ENCODE results near the gene FAM3B.

Gene FAM3B

DNA sequence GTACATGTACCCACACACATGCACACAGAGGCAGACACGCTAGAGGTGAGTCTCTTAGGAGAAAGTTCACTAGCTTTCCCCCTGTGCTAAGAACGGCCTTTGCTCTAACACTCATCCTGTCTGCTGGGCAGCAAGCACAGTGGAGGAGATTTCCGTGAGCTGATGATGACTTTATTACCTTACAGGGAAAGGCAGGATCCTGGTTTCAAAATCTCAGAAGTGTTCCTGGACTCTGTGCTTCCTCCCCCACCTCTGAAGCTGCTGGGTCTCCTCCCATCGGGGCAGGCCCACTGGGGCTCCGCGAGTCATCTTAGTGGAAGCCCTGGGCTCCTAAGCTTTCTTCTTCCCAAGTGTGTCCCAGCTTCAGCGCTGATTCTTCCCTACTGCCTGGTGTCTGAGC, 2.7 kb downstream of the FAM3B start:
- no peak for DNase-seq

DNA sequence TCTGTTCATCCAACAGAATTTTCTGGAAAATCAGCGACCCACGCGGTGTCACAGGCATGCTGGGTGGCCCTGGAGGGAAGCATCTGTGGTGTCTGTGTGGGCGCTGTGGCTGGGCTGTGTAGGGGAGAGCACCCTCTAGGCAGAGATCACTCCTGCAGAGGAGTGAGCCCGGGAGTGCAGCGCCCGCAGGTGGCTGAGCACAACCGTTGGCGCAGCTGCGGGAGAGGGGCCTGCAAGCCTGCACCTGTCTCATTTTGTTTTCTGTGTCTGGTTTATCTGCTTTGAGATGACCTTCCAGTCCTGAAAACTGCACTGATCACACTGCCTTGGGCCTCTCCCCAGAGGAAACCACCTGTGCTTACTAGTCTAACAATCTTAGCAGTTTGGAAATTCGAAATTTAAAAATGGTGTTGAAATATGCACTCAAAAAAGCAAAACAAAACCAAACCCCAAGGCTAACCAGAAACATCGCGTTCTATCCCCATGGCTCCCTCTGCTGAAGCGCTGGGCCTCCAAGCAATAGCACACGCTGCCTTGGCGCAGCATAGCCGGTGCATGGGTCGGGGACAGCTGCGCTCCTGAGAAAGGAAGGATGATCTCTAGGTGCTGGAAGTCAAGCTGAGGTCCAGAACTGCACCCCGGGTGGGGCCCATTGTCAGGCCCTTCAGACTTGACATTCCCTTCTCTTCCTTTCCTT, 4.8 kb downstream of the FAM3B start:
- no peak for DNase-seq

DNA sequence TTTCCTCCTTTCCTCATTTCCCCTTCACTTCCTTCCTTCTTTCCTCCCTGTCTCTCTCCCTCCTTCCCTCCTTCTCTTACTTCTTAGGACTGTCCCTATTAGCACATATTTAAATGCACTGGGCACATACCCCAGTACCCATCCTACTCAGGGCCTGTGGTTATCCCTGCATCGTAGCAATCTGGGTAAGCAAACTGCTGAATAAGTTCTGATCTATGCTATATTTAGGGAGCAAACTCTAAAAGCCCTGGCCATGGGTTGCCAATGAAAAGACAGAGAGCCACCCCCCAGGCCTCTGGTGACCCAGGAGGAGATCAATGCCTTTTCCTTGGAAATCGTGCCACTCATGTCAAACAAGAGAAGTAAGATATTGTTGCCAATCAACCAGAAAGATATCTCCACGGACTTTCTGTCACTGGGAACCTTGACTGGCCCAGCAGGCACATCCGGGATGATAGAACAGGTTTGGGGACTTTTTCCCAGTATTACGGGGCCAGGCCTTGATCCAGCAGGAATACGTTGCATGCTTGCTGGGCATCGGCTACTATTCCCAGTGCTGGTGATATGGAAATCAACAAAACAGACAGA, 5.4 kb downstream of the FAM3B start:
- no peak for DNase-seq

DNA sequence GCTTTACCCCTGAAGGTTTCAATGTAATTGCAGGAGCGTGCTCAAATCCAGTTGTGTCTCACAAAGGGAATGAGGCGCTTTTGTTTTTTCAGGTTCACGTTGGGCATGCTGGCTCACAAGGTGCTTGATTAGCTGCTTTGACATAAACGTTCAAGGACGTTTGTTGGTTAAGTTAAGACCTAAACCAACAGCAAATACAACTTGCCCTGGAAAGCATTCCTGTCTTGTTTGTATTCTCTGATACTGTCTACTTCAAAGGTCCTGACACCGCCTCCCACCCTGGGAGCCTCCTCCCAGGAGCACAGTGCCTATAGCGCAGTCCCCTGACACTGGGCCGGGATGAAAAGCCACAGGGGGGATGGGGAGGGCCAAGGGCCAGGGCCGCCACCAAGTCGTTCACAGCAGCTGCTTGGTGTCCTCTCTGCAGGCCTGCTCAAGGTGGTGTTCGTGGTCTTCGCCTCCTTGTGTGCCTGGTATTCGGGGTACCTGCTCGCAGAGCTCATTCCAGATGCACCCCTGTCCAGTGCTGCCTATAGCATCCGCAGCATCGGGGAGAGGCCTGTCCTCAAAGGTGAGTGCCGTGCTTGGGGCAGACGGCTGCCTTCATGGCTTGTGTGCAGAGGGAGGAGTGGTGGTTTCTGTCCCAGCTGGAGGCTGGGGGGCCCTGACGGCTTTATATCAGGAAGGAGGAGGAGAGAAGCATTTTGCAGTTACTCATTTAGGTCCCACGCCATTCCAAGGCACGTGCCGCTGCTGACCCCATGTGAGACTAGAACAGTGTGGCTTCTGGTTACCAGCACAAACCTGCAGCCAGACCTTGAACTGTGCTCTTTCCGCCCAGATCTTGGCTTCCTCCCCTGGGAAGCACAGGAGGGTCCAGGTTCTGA, 6.1 kb downstream of the FAM3B start:
- no peak for DNase-seq

DNA sequence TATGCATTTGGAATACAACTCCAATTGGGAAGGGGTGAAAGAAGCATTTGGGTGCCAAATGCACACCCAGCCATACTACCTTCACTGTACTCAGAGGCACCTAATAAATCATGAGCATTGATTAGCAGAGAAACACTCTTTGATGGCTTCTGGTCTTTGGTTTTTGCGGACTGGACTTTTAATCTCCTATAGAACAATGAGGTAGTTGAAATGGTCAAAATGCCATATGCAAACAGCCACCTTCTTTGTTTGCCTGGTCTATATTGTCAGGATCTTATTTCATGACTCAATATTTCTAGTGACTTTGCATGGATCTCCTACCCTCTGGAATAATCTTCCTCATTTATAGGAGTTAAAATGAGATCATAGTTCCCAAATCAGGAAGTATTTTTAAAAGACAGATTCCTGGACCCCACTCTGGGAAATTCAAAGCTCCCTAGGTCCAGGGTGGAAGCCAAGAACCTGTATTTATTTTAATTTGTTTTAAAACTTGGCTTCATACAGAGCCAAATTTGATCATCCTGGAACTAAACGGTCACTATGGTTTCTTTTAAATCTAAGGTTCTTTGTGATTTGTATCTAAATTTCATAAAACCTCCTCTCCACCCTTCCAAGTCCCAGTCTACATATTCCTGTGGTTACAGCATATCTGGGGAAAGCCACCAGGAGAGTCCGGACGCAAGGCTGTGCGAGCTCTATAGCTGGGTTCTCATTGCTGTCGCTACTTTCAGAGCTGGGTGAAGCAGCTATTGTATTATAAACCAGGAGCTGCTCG, 8.7 kb downstream of the FAM3B start:
- no peak for DNase-seq

DNA sequence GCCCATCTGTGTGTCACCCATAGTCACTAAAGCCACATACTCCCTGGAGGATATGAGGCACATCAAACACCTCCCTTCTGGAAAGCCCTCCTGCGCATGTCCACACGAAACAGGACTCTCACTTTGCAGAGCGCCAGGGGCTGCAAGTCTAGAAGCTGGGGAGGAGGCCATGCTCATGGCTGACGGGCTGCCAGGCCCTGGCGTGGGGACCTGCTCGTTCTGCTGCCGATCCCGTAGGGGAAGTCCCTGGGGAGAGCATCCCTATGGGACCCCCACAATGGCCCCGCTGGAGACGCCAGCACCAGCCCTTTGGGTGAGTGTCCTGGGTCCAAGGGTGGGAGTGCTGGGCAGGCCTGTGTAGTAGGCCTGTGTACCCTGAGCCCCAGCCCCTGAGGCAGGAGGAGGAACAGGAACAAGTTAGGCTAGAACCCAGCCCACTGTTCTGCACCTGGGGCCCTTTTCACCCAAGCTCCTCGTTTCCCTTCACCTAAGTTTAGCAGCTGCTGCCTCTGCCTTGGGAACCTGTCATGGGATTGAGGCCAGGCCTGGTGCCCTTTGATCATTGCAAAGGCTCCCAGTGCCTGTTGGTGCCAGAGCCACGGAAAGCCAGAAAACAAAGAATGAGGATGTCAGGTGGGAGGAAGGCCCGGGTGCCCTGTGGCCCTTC, 9.9 kb downstream of the FAM3B start:
- DNase-seq: no peak

DNA sequence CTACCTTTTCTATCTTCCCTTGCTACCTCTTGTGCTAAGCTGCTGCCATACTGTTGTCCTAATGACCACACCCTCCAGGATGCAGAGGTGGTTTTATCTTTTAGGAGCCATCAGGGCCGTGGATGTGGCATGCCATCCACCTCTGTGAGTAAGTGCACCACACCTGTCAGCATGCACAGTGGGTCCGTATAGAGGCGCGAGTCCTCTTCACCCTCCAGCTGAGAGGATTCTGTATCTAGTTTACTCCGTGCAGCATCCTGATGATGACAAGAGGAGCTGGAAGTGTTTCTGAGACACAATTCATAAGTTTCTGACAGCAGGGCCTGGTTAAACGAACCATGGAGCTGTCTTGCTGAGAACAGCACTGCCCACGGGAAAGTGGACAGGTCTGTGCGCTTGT, 11.2 kb downstream of the FAM3B start:
- no peak for DNase-seq

DNA sequence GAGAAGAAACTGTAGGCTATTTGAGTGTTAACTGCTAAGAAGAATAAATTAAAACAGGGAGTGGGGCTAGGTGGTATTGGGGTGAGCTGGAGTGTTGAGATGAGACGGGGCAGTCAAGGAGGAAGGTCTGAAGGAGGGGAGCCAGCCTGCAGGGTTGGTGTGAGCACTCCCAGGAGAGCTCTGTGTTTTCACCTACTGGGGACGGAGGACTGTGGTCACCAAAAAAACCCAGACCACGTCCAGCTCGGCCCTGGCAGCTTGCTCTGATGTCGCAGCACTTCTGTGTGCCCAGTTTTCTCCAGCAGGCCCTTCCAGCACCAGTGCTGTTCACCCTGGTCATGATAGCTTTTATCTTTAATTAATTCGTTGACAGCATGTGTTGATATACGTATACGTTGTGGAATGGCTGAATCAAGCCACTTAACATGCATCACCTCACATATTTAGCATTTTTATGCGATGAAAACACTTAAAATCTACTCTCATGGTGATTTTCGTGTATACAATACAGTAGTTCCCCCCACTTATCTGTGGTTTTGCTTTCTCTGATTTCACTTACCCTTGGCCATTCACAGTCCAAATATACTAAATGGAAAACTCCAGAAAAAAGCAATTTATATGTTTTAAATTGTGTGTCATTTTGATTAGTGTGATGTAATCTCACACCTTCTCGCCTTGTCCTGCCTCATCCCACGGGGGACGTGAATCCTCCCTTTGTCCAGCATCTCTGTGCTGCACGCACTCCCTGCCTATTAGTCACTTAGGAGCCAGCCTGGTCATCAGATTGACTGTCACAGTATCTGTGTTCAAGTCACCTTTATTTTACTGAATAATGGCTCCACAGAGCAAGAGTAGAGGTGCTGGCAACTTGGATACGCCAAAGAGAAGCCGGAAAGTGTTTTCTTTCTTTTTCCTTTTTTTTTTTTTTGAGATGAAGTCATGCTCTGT, 12.3 kb downstream of the FAM3B start:
- no peak for DNase-seq

DNA sequence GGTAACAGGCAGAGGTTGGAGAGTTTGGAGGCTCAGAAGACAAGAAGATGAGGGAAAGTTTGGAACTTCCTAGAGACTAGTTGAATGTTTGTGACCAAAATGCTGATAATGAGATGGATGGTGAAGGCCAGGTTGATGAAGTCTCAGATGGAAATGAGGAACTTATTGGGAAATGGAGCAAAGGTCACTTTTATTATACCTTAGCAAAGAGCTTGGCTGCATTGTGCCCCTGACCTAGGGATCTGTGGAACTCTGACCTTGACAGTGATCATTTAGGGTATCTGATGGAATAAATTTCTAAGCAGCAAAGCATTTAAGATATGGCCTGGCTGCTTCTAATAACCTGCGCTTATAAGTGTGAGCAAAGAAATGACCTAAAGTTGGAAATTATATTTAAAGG, 17.2 kb downstream of the FAM3B start:
- DNase-seq: no peak

DNA sequence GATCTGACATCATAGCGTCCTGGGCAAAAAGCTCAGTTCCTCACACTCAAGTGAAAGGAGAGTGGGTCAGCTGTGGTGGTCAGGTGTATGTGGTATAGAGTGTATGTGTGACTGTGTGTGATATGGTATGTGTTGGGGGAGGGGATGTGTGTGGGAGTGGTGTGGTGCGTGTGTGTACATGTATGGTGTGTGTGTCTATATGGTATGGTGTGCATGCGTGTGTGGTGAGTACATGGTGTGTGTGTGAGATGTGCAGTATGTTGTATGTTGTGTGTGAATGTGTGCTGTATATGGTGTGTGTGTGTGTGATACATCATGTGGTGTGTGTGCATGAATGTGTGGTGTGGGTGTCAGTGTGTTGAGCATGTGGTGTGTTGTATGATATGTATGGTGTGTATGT, 20.9 kb downstream of the FAM3B start:
- no peak for DNase-seq

DNA sequence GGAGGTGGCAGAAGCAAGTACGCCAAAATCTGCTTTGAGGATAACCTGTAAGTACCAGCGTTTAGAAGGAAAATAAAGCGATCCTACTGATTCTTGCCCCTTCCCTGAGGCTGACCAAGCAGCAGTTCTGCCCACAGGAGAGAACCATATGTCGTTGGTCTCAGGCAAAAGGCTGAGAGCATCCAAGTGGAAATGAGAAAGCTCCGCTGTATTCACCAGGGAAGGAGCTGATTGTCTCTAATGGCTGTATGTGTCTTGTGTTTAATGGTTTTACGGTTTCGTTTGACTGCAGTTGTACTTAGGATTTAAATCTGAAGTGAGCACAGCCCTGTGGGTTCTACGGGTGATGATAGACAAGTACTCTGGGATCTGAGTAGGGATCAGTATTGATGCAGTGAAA, 21.9 kb downstream of the FAM3B start:
- DNase-seq: no peak

DNA sequence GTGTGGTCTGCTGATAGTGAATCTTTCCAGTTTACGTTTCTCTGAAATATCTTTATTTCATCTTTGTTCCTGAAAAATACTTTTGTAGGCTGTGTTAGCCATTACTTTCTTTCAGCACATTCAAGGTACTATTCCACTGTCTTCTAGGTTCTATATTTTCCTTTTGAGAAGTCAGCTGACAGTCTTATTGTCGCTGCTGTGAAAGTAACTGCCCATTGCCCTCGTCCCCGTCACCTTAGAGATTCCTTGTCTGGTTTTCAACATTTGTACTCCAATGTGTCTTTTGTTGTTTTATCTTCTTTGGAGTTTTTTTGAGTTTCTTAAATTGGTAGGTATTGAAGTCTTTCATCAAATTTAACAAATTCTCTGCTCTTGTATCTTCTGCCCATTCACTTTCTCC, 25.4 kb downstream of the FAM3B start:
- no peak for DNase-seq

DNA sequence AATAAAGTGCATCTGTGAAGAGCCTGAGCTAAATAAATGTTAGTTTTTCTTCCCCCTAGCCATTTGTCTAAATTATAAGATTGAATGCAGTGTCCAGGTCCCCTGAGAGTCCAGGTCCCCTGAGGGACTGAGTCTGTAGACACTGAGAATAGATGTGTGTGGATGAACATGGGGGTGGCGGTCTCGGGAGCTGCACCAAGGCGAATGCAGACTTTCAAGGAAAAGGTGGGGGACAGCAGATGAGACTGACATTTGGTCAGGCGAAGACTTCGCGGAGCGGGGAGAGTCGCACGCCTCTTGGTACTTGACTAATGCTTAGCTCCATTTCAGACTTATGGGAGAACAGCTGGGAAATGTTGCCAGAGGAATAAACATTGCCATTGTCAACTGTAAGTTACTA, 27.5 kb downstream of the FAM3B start:
- no peak for DNase-seq

DNA sequence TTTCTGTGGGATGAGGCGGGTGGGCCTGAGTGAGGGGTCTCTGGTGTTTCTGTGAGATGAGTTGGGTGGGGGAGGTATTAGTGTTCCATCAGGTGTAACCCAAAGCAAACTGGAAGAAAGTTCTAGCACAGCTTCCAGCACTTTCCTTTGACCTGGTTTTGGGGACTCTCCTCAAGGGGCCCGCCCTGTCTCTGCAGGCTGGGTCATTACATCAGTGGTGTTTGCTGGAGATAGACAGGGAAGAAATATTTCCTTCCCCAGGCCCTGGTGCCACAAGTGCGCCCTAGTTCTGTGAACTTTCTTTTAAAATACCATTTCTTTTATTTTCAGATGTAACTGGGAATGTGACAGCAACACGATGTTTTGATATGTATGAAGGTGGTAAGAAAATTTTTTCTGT, 28.8 kb downstream of the FAM3B start:
- no peak for DNase-seq

DNA sequence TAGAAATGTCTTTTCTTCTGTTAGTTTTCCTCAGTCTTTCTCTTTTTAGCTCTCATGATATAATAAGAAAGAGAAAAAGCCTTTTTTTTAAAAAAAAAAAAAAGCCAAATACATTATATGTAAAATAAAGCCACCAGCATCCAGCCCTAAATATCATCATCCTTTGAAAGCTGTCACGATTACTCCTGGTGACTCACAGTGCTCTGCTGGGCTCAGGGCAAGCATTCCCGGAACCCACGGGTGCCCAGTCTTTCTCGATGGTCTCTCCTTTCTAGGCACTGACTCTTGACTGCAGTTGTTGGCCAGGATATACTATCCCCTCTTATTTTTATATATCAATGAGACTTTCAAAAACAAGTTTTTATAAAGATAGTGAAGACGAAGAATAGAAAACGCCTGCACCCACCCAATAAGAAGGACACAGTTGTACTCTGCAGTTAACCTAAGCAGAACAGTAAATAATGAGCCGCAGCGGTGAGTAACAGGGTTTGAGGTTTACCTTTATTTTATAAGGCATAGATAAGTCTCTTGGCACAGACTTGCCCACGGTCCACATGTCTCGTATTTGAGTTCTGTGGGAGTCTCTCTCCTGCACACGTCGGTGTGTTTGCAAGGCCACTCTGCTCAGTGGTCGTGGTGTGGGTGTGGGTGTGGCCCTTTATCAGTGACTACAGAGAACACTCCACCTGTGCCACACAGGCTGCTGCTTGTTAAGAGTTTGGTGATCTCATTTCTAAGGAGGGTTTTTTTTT, 29.5 kb downstream of the FAM3B start:
- DNase-seq: no peak

DNA sequence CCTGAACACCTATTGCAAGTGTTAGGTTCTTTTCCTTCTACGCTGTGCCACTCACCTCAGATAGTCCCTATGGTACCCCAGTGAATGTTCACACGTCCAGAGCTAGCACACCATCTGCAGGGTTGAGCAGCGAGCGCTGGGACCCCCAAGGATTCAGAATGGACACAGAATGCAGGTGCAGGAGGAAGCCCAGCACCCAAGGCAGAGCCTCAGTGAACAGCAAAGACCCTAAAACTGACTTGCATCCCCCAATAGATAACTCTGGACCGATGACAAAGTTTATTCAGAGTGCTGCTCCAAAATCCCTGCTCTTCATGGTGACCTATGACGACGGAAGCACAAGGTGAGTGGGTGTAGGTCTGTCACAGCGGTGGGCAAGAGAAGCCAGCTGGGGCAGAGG, 30.2 kb downstream of the FAM3B start:
- no peak for DNase-seq

DNA sequence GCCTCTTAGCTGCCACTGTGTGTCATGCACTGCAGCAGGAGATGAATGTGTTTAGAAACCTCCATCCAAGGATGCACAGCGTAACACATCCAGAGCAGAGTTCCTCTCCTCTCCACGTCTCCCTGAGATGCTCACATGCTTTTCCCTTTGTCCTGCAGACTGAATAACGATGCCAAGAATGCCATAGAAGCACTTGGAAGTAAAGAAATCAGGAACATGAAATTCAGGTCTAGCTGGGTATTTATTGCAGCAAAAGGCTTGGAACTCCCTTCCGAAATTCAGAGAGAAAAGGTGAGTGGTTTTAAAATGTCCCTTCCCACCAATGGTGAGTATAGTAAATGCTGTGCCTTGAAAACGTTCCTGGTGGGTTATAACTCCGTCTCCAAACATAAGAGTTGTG, 31.8 kb downstream of the FAM3B start:
- no peak for DNase-seq

DNA sequence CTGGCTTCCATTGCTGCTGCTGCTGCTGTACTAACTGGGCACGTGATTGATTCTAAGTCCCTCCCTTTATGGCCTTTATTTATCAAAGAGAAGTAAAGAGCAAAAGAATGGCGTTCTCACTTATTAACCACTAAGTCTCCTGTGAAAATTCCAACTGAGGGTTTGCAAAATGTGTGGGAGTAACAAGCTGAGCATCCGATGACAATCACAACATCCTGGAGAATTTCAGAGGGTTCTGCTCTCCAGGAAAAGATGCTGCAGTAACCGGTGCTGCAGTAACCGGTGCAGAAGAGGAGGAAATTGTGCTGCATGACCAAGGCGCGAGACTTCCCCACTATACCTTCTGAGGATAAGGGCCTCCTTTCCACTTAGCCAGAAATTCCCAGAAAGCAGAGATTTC, 32.5 kb downstream of the FAM3B start:
- no peak for DNase-seq

DNA sequence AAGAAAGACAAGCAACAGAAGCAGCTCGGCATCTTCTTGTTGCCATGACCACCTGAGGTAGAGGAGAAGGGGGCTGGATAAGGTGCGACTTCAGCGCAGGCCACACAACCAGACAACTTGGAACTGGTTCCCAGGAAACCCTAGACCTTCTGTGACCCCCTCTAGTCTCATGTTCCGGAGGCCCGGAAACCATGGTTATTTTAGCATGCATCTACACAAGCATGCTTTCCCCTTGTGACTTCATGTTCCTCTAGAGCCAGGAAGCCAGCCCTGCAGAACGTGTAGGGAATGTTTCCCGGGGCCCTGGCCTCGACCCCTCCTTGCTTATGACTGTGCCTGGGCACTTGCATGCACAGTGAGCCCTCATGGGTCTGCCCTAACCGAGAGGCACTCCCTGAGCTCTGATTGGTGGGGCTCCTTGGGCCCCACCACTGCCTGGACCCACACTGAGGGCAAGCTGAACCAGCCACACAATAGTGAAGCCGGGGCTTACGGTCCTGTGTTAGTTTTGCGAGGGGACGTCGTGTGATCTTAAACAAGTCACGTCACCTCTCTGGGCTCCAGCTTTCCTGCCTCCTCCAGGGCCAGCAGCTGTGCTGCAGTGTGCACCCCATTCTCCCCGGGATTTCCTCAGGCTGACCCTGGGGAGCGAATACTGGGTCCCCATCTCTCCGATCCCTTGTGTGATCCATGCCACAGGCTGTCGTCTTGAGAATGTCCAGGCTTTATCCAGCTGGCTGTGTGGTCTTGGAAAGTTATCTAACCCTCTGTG, 33.2 kb downstream of the FAM3B start:
- no peak for DNase-seq
